GM18507 (cell line): ENCODE results near the gene MEIKIN.

Experiments used
- DNase-seq: peaks from one replicate; pipeline ENCODE4 v3.0.0; 2011; ENCODE audit warnings: low read depth; ENCODE audit not compliant: insufficient read length; ENCODE audit errors: extremely low spot score
- FAIRE-seq: peaks from 2 replicates; lab custom pipeline; 2011; peaks lifted over from hg19 to GRCh38; lab: Jason Lieb, UNC

MEIKIN gene

GRCh38 chr5:131945551-131946168 lies at the start of gene MEIKIN:
TSS of gene MEIKIN (minus strand) at chr5:131945663. CDS start at chr5:131945505, 158 bp downstream.
- no peak for DNase-seq
- FAIRE-seq = no peak

GRCh38 chr5:131994533-131995226 lies 49.2 kb upstream of the MEIKIN start:
- DNase-seq (no peak), FAIRE-seq (no peak)

- no peak for FAIRE-seq
- DNase-seq = no peak
Measured at GRCh38 chr5:131994090-131994489, 48.6 kb upstream of the MEIKIN start.

- FAIRE-seq = no peak
- no peak for DNase-seq
Measured at GRCh38 chr5:131993676-131994075, 48.2 kb upstream of the MEIKIN start.

- FAIRE-seq (no peak), DNase-seq (no peak)
Measured at GRCh38 chr5:131992370-131992769, 46.9 kb upstream of the MEIKIN start.

GRCh38 chr5:131991593-131992324 lies 46.3 kb upstream of the MEIKIN start:
- no peak for FAIRE-seq

GRCh38 chr5:131990716-131991115 lies 45.3 kb upstream of the MEIKIN start:
- DNase-seq = no peak
- FAIRE-seq = no peak

More at GRCh38 chr5:131991593-131992324, 46.3 kb upstream of the MEIKIN start:
- no peak for DNase-seq

- FAIRE-seq = no peak
- no peak for DNase-seq
Measured at GRCh38 chr5:131988601-131989000, 43.1 kb upstream of the MEIKIN start.

- DNase-seq = no peak
- no peak for FAIRE-seq
Measured at GRCh38 chr5:131987251-131987650, 41.8 kb upstream of the MEIKIN start.

- FAIRE-seq = no peak
- no peak for DNase-seq
Measured at GRCh38 chr5:131986161-131986912, 40.9 kb upstream of the MEIKIN start.

- FAIRE-seq = no peak
Measured at GRCh38 chr5:131984956-131985665, 39.6 kb upstream of the MEIKIN start.

GRCh38 chr5:131983244-131983771 lies 37.8 kb upstream of the MEIKIN start:
- FAIRE-seq (no peak), DNase-seq (no peak)

More at GRCh38 chr5:131984956-131985665, 39.6 kb upstream of the MEIKIN start:
- DNase-seq = no peak

- DNase-seq (no peak), FAIRE-seq (no peak)
Measured at GRCh38 chr5:131981516-131981915, 36.1 kb upstream of the MEIKIN start.

GRCh38 chr5:131980696-131981095 lies 35.2 kb upstream of the MEIKIN start:
- FAIRE-seq = no peak
- no peak for DNase-seq

GRCh38 chr5:131979816-131980215 lies 34.4 kb upstream of the MEIKIN start:
- DNase-seq = no peak
- FAIRE-seq = no peak

GRCh38 chr5:131977212-131977604 lies 31.7 kb upstream of the MEIKIN start:
- no peak for FAIRE-seq
- no peak for DNase-seq

- DNase-seq (no peak), FAIRE-seq (no peak)
Measured at GRCh38 chr5:131976414-131977211, 31.1 kb upstream of the MEIKIN start.

GRCh38 chr5:131974956-131975726 lies 29.7 kb upstream of the MEIKIN start:
- FAIRE-seq (no peak), DNase-seq (no peak)
